ENCODE data around the gene ZNF160.

GRCh38 chr19:53055117-53055516 lies 48.1 kb downstream of the ZNF160 start:
- TF ChIP-seq POLR2A (IDR thresholded peaks at IDR 0.05) (no peak), CTCF (IDR thresholded peaks at IDR 0.05) (no peak)

Measured in esophagus squamous epithelium (tissue), 4 donors.